Right lobe of liver (tissue), 6 donors: ENCODE results near the gene CD244. TPM values are rescaled to one million over a fixed set of nuclear protein-coding genes. Genes with fewer than 3 reads are reported as not detected.

Experiments used
- ATAC-seq, 4 donors: fragments of 200-7000 bp; cut with Tn5 transposase; one replicate each; pipeline ENCODE4 v1.9.1; 2020; ENCODE audit warnings: mild to moderate bottlenecking in 4 of 4, moderate library complexity in 4 of 4
- DNase-seq, 3 donors: peaks; one replicate each; pipeline ENCODE4 v3.0.0-alpha.2; 2020
- H3K27ac ChIP-seq, 3 donors: fragments of 200-600 bp; one replicate each; pipeline ENCODE4 v1.8.0; 2022
- H3K27me3 ChIP-seq, 2 donors: fragments of 200-600 bp; one replicate each; pipeline ENCODE4 v1.8.0; 2022
- H3K36me3 ChIP-seq, 4 donors: fragments of 200-600 bp; sonication (generic) in 1 of 4; one replicate each; pipeline versions ENCODE4 v1.5.1 to v1.8.0; 2017 to 2022; ENCODE audit warnings: control low read depth in 1 of 4
- H3K4me1 ChIP-seq, 4 donors: fragments of 200-600 bp; sonication (generic) in 1 of 4; one replicate each; pipeline versions ENCODE4 v1.5.1 to v1.8.0; 2017 to 2022; ENCODE audit warnings: control low read depth in 1 of 4
- H3K4me3 ChIP-seq, 3 donors: fragments of 200-600 bp; one replicate each; pipeline ENCODE4 v1.8.0; 2022
- H3K9me3 ChIP-seq, 4 donors: fragments of 200-600 bp; sonication (generic) in 1 of 4; one replicate each; pipeline versions ENCODE4 v1.5.1 to v1.8.0; 2017 to 2022; ENCODE audit warnings: control low read depth in 1 of 4
- POLR2A ChIP-seq: fragments of 450-650 bp; IDR thresholded peaks from one replicate; pipeline ENCODE4 v1.6.1; 2017; ENCODE audit warnings: antibody characterized with exemption, mild to moderate bottlenecking
- WGBS: methylation state at CpG from one replicate; pipeline ENCODE4 v1.1.6; 2018; ENCODE audit warnings: low coverage, low lambda C conversion rate; ENCODE audit not compliant: insufficient coverage; ENCODE audit errors: missing lambda C conversion rate; 5-methylcytosine and 5-hydroxymethylcytosine counted together
- intact Hi-C, 2 donors: fragments of 100-400 bp; cut with DNase I; formaldehyde crosslinking; loops; one replicate each; pipeline versions ENCODE4 v1.11.2 to v1.14.1; 2022
- total RNA-seq, 6 experiments: library from RNA; depleted of rRNA in 2 of 6; stranded (reverse); fragments of >200 nt in 2 of 6; fragmentation: NEBNext Ultra II Directional in 3 of 6; extraction: Animal tissue kit (Norgen Biotek cat#: 25700) in 3 of 6; gene quantifications; one replicate each; pipeline versions ENCODE4 v1.1.0 to v1.2.4, GENCODE V29; 2016 to 2023
- TF ChIP-seq, protein P1 (sequence below), 4 donors: fragments of 200-600 bp in 3 of 4; fragments of 450-650 bp in 1 of 4; IDR thresholded peaks; one replicate each; pipeline versions ENCODE4 v1.5.1 to v1.8.0; 2016 to 2022; ENCODE audit warnings: antibody characterized with exemption in 4 of 4, mild to moderate bottlenecking in 2 of 4
- donor health status: DM: no; HTN: yes; CAD: no.
- donor health status: DM: no; HTN: no; CAD: no.
- donor health status: DM: no; HTN: no; CAD: no.
- donor health status: DM: no; HTN: yes; CAD: no.
- donor health status: DM: no; HTN: yes; CAD: no.

CD244 gene
- total RNA-seq, 6 experiments from 2014 or later: 0.88 to 2.0 (median 1.2) TPM

DNA sequence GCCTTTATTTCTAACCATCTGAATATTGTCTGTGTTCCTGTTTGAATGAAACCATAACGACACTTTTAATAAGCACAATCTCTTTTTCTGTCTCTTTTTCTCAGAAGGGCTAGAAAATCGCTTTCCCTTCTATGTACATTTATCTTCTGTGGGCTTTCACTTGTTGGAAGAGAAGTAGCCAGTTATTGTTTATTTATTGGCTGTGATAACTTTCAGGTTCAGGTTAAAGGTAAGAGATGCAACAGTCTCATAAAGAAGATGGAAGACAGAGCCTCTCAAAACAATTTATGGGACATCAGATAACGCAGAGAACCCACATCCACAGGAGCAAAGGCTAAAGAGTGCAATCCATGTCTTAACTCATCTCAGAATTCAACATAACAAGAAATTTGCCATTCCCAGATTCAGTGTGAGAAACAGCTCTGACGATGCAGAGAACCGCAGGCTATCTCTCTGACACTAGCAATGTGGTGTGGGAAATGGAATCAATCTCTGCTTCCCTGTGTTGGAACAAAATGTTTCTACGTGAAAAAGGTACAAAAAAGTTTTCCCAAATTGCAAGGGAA lies 4.1 kb upstream of the CD244 start:
- WGBS: 66% methylated on average over 6 of the region's 6 CpGs
- Histone ChIP-seq H3K9me3 (no peaks in the 10 kb centered on the region), H3K27ac (no peak overlapping the region), H3K36me3 (no peaks in the 10 kb centered on the region), H3K4me1 (peaks cover 0 to 16% (median 2%) of the 10 kb centered on the region in 4 donors), H3K27me3 (no peaks in the 10 kb centered on the region), H3K4me3 (no peak overlapping the region)
- DNase-seq: no peak
- no peak for ATAC-seq
- TF ChIP-seq, protein P1, sequence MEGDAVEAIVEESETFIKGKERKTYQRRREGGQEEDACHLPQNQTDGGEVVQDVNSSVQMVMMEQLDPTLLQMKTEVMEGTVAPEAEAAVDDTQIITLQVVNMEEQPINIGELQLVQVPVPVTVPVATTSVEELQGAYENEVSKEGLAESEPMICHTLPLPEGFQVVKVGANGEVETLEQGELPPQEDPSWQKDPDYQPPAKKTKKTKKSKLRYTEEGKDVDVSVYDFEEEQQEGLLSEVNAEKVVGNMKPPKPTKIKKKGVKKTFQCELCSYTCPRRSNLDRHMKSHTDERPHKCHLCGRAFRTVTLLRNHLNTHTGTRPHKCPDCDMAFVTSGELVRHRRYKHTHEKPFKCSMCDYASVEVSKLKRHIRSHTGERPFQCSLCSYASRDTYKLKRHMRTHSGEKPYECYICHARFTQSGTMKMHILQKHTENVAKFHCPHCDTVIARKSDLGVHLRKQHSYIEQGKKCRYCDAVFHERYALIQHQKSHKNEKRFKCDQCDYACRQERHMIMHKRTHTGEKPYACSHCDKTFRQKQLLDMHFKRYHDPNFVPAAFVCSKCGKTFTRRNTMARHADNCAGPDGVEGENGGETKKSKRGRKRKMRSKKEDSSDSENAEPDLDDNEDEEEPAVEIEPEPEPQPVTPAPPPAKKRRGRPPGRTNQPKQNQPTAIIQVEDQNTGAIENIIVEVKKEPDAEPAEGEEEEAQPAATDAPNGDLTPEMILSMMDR (IDR thresholded peaks at IDR 0.05): no peak
- no peak for TF ChIP-seq POLR2A
- intact Hi-C loops: no loop called here

DNA sequence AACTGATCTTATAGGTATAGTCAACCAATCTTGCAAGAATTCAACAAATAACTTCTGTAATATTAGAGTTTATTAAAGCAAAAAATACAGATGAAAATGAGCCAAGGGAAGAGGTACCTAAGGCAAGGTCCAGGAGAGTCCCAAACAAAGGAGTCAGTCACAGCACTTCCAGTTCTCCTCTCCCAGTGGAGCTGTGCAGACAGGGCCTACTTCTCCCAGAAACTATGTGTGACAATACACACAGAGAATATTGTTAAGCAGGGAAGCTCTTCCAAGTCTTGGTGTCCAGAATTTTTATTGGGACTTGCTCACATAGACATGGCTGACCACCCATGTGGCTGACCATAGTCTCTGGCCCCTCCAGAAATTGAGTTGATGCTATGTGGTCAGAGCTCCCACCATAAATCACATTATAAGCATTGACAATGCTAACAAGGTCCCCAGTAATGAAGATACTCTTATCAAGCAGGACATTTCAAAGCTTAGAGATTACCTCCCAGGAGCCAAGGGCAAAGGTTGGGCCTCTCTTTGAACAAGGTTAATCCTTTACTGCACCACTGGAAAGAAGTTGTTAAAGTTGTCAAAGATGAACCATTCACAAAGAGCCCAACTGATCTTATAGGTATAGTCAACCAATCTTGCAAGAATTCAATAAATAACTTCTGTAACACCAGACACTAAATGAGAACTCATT lies 3.5 kb upstream of the CD244 start:
- Histone ChIP-seq H3K36me3 (no peaks in the 10 kb centered on the region), H3K27ac (no peak overlapping the region), H3K27me3 (no peaks in the 10 kb centered on the region), H3K4me3 (no peak overlapping the region), H3K4me1 (peaks cover 0 to 16% (median 2%) of the 10 kb centered on the region in 4 donors), H3K9me3 (no peaks in the 10 kb centered on the region)
- intact Hi-C loops: no loop called here
- no peak for TF ChIP-seq POLR2A
- TF ChIP-seq, protein P1 (IDR thresholded peaks at IDR 0.05): no peak
- DNase-seq (no peak), ATAC-seq (peak; percentile 47 to 54 (median 48))

DNA sequence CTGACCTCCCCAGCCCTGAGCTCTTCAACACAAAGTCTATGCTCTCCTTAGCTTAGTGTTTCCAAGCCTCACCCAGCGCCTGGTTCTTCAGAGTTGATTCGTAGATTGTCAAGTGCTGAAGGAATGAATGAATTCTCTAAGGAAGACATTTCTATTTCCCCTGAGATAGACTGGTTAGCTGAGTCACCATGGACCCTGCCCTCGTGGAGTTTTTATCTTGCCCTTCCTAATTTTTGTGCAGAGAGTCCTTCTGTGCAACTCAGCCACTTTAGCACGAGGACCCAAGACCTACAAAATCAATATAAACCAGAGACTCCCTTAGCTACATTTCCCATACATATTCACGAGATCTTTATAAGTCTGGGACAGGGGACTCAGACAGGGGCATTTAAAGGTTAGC lies 2.6 kb upstream of the CD244 start:
- H3K4me3 ChIP-seq: no peak overlapping the region
- 70% methylated on average over 5 of the region's 5 CpGs for WGBS
- H3K36me3 ChIP-seq: no peaks in the 10 kb centered on the region
- no peak for DNase-seq
- H3K27me3 ChIP-seq: no peaks in the 10 kb centered on the region
- ATAC-seq: no peak
- no peaks in the 10 kb centered on the region for H3K9me3 ChIP-seq
- no peak overlapping the region for H3K27ac ChIP-seq
- peaks cover 0 to 24% (median 5%) of the 10 kb centered on the region in 4 donors for H3K4me1 ChIP-seq
- intact Hi-C loops: no loop called here
- TF ChIP-seq, protein P1 (IDR thresholded peaks at IDR 0.05): no peak
- no peak for TF ChIP-seq POLR2A

DNA sequence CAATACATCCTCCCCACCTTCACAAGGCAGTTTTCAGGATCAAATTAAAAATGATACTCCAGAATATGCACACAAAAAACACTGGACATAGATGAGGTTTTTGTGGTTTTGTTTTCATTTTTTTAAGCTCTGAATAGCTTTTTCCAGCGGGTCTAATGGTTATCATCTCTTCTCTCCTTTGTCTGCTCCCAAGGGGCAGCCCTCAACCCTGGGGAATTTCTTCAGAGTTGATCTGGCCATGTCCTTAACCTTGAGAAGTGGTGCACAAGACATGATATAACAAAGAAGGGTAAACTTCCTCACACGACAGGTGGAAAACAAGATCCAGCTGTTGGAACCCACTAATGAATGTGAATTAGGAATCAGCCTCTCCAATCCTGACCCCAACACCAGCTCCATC lies 1.5 kb upstream of the CD244 start:
- 63% methylated on average over 2 of the region's 2 CpGs for WGBS
- intact Hi-C loops: no loop called here

More for the DNA sequence above, 1.5 kb upstream of the CD244 start:
- Histone ChIP-seq H3K9me3 (no peaks in the 10 kb centered on the region), H3K4me1 (peaks cover 0 to 24% (median 5%) of the 10 kb centered on the region in 4 donors), H3K27me3 (no peaks in the 10 kb centered on the region), H3K27ac (no peak overlapping the region), H3K4me3 (no peak overlapping the region), H3K36me3 (no peaks in the 10 kb centered on the region)
- no peak for DNase-seq
- no peak for TF ChIP-seq POLR2A
- TF ChIP-seq, protein P1 (IDR thresholded peaks at IDR 0.05): no peak
- ATAC-seq: no peak
